Pulmonary artery endothelial cell (primary cell): ENCODE data around the gene ARHGEF16. TPM values are rescaled to one million over a fixed set of nuclear protein-coding genes. Genes with fewer than 3 reads are reported as not detected.

Experiments used
- DNase-seq: peaks from one replicate; pipeline ENCODE4 v3.0.0-alpha.2; 2011; ENCODE audit warnings: low read depth, low spot score
- total RNA-seq: library from RNA; depleted of rRNA; stranded (reverse); fragments of >200 nt; gene quantifications from 2 replicates; pipeline ENCODE4 v1.2.3, GENCODE V29; 2014

The ARHGEF16 gene
- total RNA-seq, 1 donor from 2014 or later: 0.66 TPM

GRCh38 chr1:3468236-3469103 lies 14.0 kb downstream of the ARHGEF16 start:
- no peak for DNase-seq

- no peak for DNase-seq
These were observed 14.8 kb downstream of the ARHGEF16 start for GRCh38 chr1:3469104-3469848.

DNA sequence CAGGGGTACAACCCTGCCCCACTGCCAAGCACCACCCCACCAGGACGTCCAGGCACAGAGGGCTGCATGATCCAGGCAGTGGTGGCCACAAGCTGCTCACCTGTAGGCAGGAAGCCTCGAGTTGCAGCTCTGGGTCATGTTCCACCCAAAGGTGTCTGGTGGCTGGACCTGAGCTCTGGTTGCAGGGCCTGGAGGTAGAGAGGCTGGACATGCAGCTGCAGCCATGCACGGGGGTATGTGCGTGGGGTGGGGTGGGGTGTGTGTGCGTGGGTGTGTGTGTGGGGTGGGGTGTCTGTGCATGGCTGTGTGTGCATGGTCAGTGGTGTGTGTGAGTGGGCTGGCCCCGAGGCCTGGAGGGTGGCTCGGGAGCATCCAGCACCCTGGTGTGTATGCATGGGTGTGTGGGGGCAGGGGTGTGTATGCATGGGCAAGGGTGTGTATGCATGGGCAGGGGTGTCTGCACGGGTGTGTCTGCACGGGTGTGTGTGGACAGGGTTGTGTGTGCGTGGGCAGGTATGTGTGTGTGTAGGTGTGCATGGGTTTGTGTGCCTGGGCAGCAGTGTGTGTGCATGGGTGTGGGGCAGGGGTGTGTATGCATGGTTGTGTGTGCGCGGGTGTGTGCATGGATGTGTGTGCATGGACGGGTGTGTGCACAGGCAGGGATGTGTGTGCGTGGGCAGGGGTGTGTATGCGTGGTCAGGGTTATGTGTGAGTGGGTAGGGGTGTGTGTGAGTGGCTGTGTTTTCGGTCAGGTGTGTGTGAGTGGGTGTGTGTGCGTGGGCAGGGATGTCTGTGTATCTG lies 15.6 kb downstream of the ARHGEF16 start:
- no peak for DNase-seq

- no peak for DNase-seq
These were observed 16.3 kb downstream of the ARHGEF16 start for GRCh38 chr1:3470650-3471355.

DNA sequence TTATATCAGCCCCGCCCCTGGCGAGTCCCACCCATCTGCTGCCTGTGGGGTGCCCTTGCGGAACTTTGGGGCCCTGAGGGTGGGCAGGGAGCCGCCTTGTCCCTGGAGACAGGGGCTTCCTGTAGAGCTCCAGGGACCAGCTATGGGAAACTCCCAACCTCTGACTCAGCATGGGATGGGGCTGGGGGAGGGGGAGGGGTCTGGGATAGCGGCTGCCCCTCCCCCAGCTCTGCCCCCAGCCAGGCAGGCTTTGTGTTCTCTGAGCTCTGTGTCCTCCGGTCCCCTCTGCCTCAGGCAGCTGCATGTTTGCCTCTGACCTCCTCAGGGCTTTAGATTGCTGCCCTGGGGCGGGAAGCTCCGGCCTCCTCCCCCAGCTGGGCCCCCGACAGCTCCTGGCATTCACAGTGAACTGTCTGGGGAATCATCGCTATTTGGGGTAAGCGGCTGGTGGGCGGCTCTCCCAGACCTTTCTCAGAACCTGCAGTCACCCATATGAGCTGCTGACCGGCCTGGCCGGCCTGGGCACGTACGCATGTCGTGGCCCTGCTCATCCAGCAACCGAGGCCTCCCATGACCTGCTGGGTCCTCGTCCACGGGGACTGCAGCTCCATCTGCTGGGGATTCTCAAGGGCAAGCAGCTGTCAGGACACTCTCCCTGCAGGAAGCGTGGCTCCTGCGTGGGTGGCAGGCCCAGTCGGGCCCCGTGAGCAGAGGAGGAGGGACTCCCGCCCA lies 17.1 kb downstream of the ARHGEF16 start:
- no peak for DNase-seq

DNA sequence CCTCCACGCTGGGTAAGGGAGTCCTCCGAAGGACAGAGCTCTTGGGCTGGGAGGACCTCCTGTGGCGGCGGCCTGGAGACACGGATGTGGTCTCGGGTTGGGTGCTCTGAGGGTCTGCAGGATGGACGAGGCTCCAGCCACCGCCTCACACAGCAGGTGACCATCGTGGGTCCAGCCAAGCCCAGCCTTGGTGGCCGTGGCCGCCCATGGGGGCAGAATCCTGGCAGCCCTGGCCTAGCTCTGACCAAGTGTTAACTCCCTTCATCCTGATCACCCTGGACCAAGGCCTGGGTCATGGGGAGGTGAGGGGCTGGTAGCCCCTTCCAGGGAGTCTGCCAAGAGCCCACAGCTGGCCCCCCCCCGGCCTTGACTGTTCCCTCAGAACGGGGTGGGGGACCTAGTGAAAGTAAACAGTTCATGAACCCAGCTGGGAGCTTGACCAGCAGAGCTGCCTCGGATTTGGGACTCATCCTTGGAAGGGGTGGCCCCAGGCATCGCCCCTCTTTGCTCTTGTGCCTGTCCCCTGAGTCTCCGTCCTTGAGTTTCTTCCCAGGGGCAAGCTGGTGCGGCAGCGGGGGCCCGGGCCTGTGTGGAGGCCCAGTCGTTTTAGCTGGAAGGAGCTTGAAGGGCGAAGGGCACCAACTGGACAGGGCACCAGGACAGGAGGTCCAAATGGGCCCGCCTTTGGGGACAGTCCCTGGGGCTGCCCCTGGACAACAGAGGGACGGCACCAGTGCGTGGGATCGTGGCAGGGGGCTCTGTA lies 17.8 kb downstream of the ARHGEF16 start:
- DNase-seq: no peak

DNA sequence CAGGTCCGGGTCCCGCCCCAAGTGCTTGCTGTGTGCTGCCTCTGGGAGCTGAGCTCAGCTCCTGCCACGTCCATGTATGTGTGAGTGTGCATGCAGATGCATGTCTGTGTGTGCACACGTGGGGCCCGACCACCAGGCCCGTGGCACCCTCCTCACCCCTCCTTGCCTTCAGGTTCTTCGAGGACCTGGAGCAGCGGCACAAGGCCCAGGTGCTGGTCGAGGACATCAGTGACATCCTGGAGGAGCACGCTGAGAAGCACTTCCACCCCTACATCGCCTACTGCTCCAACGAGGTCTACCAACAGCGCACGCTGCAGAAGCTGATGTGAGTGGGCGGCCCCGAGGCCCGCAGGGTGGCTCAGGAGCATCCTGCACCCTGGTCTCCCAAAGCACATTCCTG lies 18.4 kb downstream of the ARHGEF16 start:
- DNase-seq: no peak

DNA sequence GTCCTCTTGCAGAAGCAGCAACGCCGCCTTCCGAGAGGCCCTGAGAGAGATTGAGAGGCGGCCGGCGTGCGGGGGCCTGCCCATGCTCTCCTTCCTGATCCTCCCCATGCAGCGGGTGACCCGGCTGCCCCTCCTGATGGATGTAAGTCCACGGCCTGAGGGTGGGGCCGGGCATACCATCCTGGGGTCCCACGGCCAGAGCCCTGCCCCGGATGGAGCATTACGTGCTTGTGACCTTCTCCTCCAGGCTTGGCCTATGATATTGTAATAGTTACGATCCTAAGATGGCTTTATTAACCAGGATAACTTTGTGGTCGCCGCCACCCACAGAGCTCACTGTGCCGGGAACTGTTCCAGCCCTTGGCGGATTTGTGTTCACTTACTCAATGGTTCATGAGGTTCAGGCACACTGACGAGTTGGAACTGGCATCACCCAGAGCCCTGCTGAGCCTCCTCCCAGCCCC lies 18.9 kb downstream of the ARHGEF16 start:
- DNase-seq: no peak

DNA sequence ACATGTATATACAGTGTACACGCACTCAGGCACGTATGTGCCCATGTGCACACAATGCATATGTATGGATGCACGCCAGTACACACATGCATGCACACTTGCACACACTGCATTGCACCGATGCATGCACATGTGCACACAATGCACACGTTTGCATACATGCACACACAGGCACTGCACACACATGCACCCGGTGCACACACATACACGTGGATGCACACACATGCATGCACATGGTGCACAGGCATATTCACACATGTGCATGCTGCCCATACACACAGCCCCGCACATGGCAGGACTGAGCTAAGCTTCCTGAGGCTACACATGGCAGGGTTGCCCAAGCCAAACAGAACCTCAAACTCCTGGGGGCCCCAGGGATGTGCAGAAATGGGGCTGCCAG lies 19.6 kb downstream of the ARHGEF16 start:
- DNase-seq: no peak

- DNase-seq: no peak
These were observed 20.0 kb downstream of the ARHGEF16 start for GRCh38 chr1:3474421-3474820.

- no peak for DNase-seq
These were observed 21.5 kb downstream of the ARHGEF16 start for GRCh38 chr1:3475839-3476573.

DNA sequence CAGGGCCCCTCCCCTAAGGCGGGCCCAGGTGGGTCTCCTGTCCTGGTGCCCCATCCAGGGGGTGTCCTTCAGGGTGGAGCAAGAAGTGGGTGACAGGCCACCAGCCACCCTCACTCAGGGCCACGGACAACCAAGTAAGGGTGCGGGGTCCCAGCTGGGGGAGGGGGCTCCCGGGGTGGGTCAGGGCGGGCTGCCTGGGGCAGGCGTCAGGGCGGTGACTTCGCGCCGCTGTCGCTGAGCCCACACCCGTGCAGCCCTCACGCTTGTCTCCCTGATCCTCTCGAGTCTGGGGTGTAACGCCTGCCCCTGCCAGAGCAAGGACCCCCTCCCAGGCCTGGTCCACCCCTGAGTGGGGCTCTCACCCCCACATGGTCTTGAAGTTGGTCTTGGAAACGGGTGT lies 22.2 kb downstream of the ARHGEF16 start:
- no peak for DNase-seq

- DNase-seq: no peak
These were observed 23.0 kb downstream of the ARHGEF16 start for GRCh38 chr1:3477241-3477995.

DNA sequence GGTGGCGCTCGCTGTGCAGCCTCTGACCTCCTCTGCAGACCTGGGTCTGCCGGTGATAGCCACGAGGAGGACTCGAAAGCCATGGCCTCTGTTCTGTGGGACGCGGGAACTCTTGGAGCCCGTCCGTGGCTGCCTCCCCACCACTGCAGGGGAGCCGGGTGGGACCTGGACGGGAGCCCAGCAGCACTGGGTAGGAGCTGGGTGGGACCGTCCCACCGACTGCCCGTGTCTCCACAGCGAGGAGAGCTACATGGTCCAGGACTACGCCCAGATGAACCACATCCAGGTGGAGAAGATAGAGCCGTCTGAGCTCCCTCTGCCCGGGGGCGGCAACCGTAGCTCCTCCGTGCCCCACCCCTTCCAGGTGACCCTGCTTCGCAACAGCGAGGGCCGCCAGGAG lies 23.7 kb downstream of the ARHGEF16 start:
- DNase-seq: no peak

DNA sequence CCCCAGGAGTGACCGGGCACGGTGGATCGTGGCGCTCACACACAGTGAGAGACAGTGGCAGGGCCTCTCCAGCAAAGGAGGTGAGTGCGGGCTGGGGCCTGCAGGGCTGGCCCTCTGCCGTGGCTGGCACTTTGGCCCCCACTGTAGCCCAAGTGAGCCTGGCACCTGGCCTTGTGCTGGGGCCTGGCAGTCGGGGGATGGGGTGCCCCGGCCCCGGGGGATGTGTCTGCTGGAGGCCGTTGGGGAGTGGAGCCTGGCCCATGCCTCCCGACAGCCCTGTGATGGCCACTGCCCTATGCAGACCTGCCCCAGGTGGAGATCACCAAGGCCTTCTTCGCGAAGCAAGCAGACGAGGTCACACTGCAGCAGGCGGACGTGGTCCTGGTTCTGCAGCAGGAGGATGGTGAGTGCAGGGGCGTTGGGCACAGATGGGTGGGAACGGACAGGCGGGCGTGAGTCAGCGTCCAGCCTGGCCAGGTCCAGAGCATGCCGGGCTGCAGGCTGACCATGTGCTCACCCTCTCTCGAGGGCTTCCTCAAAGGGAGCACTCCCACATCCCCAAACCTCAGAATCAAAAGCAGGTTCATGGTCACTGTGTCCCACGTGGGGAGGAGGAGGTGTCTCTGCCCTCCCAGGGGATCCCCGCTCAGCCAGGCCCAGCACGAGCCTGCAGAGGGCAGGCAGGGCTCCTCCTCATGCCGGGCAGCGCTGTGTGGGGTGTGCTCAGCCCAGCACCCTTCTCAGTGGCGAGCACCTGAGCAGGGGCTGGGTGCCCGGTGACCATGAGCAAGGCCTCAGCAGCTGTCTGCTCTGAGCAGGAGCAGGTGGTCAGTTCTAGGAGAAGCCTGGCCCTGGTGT lies 25.3 kb downstream of the ARHGEF16 start:
- DNase-seq: no peak

GRCh38 chr1:3480369-3480719 lies 25.9 kb downstream of the ARHGEF16 start:
- no peak for DNase-seq

GRCh38 chr1:3481046-3481445 lies 26.6 kb downstream of the ARHGEF16 start:
- DNase-seq: no peak
